Transverse colon (tissue), 4 donors: ENCODE results near the gene FAM114A1. TPM values are rescaled to one million over a fixed set of nuclear protein-coding genes. Genes with fewer than 3 reads are reported as not detected.

Experiments
- DNase-seq: peaks from one replicate; pipeline ENCODE4 v3.0.0-alpha.2; 2019
- H3K27ac ChIP-seq, 4 donors: fragments of 200-600 bp; sonication (generic); 2 replicates each; pipeline ENCODE4 v1.5.1; 2016 to 2018; ENCODE audit warnings: inconsistent platforms in 4 of 4
- H3K27me3 ChIP-seq: fragments of 200-600 bp; sonication (generic); 2 replicates; pipeline ENCODE4 v1.5.1; 2017; ENCODE audit warnings: inconsistent platforms
- H3K36me3 ChIP-seq, 4 donors: fragments of 200-600 bp; sonication (generic); 2 replicates each; pipeline ENCODE4 v1.5.1; 2017 to 2019; ENCODE audit warnings: inconsistent platforms in 4 of 4
- H3K4me1 ChIP-seq, 4 donors: fragments of 200-600 bp; sonication (generic); 2 replicates each; pipeline ENCODE4 v1.5.1; 2017 to 2020; ENCODE audit warnings: inconsistent platforms in 4 of 4
- H3K4me3 ChIP-seq, 4 donors: fragments of 200-600 bp; sonication (generic); 1 replicate in 1 of 4; 2 replicates in 3 of 4; pipeline versions ENCODE4 v1.5.1 to v1.6.1; 2017 to 2019; ENCODE audit warnings: inconsistent platforms in 4 of 4
- H3K9me3 ChIP-seq, 2 donors: fragments of 200-600 bp; sonication (generic); 2 replicates each; pipeline ENCODE4 v1.5.1; 2017 to 2019; ENCODE audit warnings: inconsistent platforms in 2 of 2
- EP300 ChIP-seq: sonication (generic); formaldehyde crosslinking; IDR thresholded peaks from one replicate; pipeline ENCODE4 v1.6.1; 2017; ENCODE audit warnings: antibody characterized with exemption, low read depth
- POLR2A ChIP-seq: fragments of 450-650 bp; IDR thresholded peaks from one replicate; pipeline ENCODE4 v1.6.1; 2016; ENCODE audit warnings: antibody characterized with exemption, mild to moderate bottlenecking, moderate library complexity
- POLR2AphosphoS5 ChIP-seq, 3 donors: sonication (generic); formaldehyde crosslinking; IDR thresholded peaks; one replicate each; pipeline ENCODE4 v1.6.1; 2016; ENCODE audit warnings: antibody characterized with exemption in 3 of 3
- WGBS, 2 donors: methylation state at CpG; one replicate each; pipeline ENCODE4 v1.1.5; 2018; ENCODE audit warnings: low coverage in 1 of 2; 5-methylcytosine and 5-hydroxymethylcytosine counted together
- in situ Hi-C, 4 donors: fragments of 200-750 bp; cut with MboI; loops; one replicate each; pipeline versions ENCODE4 v1.15.0 to v1.15.1; 2017; ENCODE audit warnings: low sequenced_read_pairs in 3 of 4, low pct_ligation_motif_present in 1 of 4, low pct_unique_long_range_greater_than_20kb in 1 of 4
- intact Hi-C: fragments of 100-400 bp; cut with DNase I; formaldehyde crosslinking; loops from one replicate; pipeline ENCODE4 v1.15.1; 2023; ENCODE audit warnings: low total_unique reads
- total RNA-seq, 4 donors: library from RNA; depleted of rRNA; stranded (reverse); fragments of >200 nt; gene quantifications; one replicate each; pipeline ENCODE4 v1.1.0, GENCODE V29; 2016
- TF ChIP-seq, protein P1 (sequence below), 5 experiments: fragments of 200-600 bp in 3 of 5; fragments of 450-650 bp in 2 of 5; sonication (generic) in 3 of 5; IDR thresholded peaks; 1 replicate in 2 of 5; 2 replicates in 3 of 5; pipeline ENCODE4 v1.5.1; 2016 to 2017; ENCODE audit warnings: antibody characterized with exemption in 5 of 5, inconsistent platforms in 3 of 5, mild to moderate bottlenecking in 2 of 5, moderate library complexity in 1 of 5

Gene FAM114A1
- total RNA-seq, 4 donors from 2014 or later, result 52.4 to 121 (median 115) TPM

DNA sequence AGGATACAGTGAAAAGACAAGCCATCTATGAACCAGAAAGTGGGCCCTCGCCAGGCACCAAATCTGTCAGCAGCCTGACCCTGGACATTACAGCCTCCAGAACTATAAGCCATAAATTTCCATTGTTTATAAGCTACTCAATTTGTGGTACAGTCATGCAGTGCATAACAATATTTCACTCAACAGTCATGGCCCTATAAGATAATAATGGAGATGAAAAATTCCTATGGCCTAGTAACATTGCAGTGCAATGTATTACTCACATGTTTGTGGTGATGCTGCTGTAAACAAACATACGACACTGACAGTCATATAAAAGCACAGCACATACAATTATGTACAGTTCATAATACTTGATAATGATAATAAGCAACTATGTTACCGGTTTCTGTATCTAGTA lies 45.9 kb upstream of the FAM114A1 start:
- in situ Hi-C loops (no loop called here), intact Hi-C loops (no loop called here)
- Histone ChIP-seq H3K27ac (no peak overlapping the region), H3K27me3 (no peaks in the 10 kb centered on the region), H3K9me3 (no peaks in the 10 kb centered on the region), H3K4me3 (no peak overlapping the region), H3K4me1 (no peaks in the 10 kb centered on the region), H3K36me3 (no peaks in the 10 kb centered on the region)
- no peak for TF ChIP-seq POLR2A
- DNase-seq, result no peak
- WGBS, 2 donors, result 92 to 100% methylated on average over 2 to 3 of the region's 3 CpGs

DNA sequence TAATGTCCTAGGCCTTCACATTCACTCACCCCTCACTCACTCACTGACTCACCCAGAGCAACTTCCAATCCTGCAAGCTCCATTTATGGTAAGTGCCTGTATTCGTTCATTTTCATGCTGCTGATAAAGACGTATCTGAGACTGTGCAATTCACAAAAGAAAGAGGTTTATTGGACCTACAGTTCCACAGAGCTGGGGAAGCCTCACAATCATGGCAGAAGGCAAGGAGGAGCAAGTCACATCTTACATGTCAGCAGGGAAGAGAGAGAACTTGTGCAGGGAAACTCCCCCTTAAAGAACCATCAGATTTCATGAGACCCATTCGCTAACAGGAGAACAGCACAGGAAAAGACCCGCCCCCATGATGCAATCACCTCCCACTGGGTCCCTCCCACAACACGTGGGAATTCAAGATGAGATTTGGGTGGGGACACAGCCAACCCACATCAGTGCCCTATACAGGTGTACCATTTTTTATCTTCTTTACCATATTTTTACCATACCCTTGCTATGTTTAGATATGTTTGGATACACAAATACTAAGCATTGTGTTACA lies 44.8 kb upstream of the FAM114A1 start:
- intact Hi-C loops, result no loop called here
- no peaks in the 10 kb centered on the region for H3K4me1 ChIP-seq
- no peak for DNase-seq
- 82 to 95% methylated on average over 4 to 5 of the region's 5 CpGs for WGBS, 2 donors
- H3K27me3 ChIP-seq, result no peaks in the 10 kb centered on the region
- TF ChIP-seq, protein P1, sequence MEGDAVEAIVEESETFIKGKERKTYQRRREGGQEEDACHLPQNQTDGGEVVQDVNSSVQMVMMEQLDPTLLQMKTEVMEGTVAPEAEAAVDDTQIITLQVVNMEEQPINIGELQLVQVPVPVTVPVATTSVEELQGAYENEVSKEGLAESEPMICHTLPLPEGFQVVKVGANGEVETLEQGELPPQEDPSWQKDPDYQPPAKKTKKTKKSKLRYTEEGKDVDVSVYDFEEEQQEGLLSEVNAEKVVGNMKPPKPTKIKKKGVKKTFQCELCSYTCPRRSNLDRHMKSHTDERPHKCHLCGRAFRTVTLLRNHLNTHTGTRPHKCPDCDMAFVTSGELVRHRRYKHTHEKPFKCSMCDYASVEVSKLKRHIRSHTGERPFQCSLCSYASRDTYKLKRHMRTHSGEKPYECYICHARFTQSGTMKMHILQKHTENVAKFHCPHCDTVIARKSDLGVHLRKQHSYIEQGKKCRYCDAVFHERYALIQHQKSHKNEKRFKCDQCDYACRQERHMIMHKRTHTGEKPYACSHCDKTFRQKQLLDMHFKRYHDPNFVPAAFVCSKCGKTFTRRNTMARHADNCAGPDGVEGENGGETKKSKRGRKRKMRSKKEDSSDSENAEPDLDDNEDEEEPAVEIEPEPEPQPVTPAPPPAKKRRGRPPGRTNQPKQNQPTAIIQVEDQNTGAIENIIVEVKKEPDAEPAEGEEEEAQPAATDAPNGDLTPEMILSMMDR (IDR thresholded peaks at IDR 0.05), result no peak
- no peaks in the 10 kb centered on the region for H3K36me3 ChIP-seq
- no peak overlapping the region for H3K4me3 ChIP-seq
- no peak overlapping the region for H3K27ac ChIP-seq
- no peaks in the 10 kb centered on the region for H3K9me3 ChIP-seq
- in situ Hi-C loops, result no loop called here

DNA sequence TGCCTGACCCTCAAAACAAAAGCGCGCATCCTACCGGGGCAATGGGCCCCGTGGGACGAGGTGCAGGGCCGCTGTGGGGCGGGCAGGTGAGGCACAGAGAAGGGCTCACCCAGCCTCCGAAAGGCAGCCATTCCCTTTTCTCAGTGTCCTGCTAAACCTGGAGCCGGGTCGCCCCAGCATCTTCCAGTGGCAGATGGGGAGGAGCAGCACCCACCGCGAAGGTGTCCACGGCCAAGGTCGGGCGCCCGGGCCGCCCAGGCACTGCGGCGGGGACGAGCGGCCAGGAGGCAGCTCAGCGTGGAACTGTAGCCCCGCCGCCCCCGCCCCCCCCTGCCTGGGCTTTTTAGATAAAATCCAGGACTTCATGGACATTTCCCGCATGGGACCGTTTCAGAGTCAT lies 43.8 kb upstream of the FAM114A1 start:
- no peak for DNase-seq
- no peak overlapping the region for H3K4me3 ChIP-seq
- H3K27me3 ChIP-seq, result no peaks in the 10 kb centered on the region
- H3K4me1 ChIP-seq, result no peaks in the 10 kb centered on the region
- no peak overlapping the region for H3K27ac ChIP-seq
- no peaks in the 10 kb centered on the region for H3K36me3 ChIP-seq
- H3K9me3 ChIP-seq, result no peaks in the 10 kb centered on the region
- TF ChIP-seq POLR2A (no peak), EP300 (no peak), POLR2AphosphoS5 (IDR thresholded peaks at IDR 0.05) (no peak)
- TF ChIP-seq, protein P1 (IDR thresholded peaks at IDR 0.05), result no peak
- intact Hi-C loops (no loop called here), in situ Hi-C loops (no loop called here)
- WGBS, 2 donors, result 95% methylated on average over 27 of the region's 27 CpGs; no CpG with 5 or more reads in 1 of the 2 donors

DNA sequence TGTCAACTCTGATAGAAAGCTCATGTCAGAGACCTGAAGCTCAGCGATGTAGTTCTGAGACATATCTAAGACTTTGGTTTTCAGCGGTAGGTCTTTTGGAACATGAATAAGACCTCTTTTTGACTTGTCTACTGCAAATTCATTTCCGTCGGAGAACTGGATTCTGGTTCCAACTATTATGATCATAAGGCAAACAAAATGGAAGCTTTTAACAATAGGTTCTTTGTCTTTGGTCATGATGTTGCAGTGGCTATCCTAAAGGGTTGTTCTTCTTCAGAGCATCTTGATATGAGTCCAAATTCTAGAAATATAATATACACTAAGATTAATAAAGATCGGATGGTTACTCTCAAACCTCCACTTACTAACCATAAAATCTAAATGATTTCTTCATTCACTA lies 38.4 kb upstream of the FAM114A1 start:
- H3K27ac ChIP-seq, result no peak overlapping the region

DNA sequence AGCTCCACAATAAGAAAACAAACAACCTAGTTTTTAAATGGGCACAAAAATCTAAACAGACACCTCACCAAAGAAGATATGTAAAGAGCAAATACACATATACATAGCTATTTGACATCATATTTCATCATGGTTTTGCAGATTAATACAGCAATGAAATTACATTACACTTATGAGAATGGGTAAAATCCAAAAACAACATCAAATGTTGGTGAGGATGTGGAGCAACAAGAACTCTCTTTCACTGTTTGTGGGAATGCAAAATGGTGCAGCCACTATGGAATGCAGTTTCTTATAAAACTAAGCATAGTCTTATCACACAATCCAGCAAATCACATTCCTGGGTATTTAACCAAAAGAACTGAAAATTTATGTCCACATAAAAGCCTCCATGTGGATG lies 36.0 kb upstream of the FAM114A1 start:
- DNase-seq, result no peak
- no peaks in the 10 kb centered on the region for H3K36me3 ChIP-seq
- H3K4me3 ChIP-seq, result no peak overlapping the region
- H3K4me1 ChIP-seq, result no peaks in the 10 kb centered on the region
- H3K9me3 ChIP-seq, result peaks cover 9 to 13% of the 10 kb centered on the region in 2 donors
- intact Hi-C loops (no loop called here), in situ Hi-C loops (no loop called here)
- no peak overlapping the region for H3K27ac ChIP-seq
- no peak for TF ChIP-seq POLR2A
- TF ChIP-seq, protein P1 (IDR thresholded peaks at IDR 0.05), result no peak
- TF ChIP-seq EP300, result no peak
- no peaks in the 10 kb centered on the region for H3K27me3 ChIP-seq

More for the DNA sequence above, 38.4 kb upstream of the FAM114A1 start:
- WGBS, 2 donors, result 54 to 65% methylated on average over 5 of the region's 5 CpGs
- Histone ChIP-seq H3K36me3 (no peaks in the 10 kb centered on the region), H3K27me3 (no peaks in the 10 kb centered on the region), H3K4me3 (no peak overlapping the region), H3K4me1 (no peaks in the 10 kb centered on the region), H3K9me3 (no peaks in the 10 kb centered on the region)
- intact Hi-C loops, result no loop called here
- TF ChIP-seq, protein P1 (IDR thresholded peaks at IDR 0.05), result no peak
- TF ChIP-seq POLR2A (no peak), EP300 (no peak), POLR2AphosphoS5 (IDR thresholded peaks at IDR 0.05) (no peak)
- no peak for DNase-seq
- in situ Hi-C loops, result no loop called here
